Right hindlimb (tissue), 1 donor: ENCODE data around the gene SHROOM1.
"Not testable (repeated sequence)": the region's sequence is repeated elsewhere in the genome, so short reads cannot be mapped to it uniquely, and the experiment has no call there.

Experiments used
- DNase-seq: peaks from one replicate; pipeline ENCODE4 v3.0.0-alpha.2; 2018

SHROOM1 gene

DNA sequence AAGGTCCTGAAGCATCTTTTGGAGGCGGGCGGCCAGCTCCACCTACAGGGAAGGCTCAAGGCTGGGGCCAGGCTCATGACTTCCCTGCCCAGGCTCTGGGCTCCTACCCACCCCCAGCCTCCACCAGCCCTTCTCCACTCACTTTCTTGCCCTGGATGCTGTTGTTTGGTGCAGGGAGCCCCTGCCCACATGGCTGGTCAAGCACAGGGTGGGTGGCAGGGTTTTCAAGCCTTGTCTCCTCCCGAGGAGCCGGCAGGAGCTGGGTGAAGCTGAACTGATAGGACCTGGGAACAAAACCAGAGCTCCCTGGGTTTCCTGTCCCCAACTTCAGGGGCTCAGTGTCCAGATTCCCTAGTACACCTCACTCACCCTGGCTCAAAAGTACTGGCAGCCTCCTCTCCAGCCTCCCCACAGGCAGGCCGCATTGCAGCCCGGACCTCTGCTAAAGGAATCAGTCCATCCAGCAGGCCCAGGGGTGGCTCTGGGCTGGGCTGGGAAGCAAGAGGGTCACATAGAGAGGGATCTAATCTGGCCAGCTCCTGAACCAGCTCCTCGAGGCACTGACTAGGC is 6.9 kb downstream of the SHROOM1 start:
- no peak for DNase-seq

DNA sequence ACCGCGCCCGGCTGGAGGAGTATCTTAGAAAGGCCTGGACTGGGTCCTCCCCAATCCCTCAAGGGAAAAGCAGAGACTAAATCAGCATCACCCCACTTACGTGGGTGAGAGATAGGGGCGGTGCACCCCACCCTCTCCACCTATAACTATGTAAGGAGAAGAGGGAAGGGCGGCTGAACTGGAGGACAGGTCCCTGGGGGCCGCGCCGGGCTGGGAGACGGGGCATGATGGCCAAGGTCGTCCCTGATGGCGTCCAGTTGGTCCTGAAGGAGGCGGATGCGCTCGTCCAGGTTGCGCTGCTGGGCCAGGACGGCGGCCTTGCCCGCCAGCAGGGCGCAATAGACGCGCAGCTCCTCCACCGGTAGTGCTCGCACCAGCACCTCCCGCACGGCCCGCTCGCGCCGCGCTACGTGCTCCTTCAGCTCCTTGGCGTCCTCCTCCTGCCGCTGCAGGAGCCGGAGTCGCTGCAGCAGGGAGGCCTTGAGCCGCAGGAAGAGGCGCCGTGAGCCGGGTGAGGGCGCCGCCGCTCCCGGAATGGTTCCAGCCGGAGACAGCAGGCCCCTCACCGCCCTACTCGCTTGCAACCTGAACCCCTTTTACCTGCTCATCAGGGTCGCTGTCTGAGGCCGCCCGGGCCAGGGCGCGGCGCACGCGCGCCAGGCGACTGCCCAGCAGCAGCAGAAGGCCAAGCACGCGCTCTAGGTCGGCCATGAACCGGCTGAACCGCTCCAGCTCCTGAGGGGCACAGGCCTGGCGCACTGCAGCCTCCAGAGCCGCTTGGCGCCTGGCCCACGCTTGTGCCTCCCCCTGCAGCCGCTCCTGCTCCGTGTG is 7.6 kb downstream of the SHROOM1 start:
- DNase-seq: peak; percentile 65

GRCh38 chr5:132821791-132822190 is 8.7 kb downstream of the SHROOM1 start:
- DNase-seq: no peak

DNA sequence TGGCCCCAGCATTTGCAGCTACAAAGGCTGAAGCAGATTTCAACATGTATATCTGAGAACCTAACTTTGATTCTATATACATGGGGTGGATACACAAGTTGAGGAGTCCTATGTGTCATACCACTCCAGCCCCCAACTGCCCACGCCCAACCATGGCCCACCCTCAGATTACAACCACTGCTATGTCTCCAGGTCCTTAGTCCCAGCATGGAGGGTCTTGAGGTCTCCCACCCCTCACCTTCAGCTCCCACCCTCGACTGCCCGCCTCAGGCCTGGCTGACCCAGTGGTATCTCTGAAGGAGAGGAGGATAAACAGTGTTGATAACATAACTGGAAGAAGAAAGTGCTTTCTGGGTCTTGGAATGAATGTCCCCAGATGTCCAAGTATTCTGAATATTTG is 9.1 kb downstream of the SHROOM1 start:
- no peak for DNase-seq

DNA sequence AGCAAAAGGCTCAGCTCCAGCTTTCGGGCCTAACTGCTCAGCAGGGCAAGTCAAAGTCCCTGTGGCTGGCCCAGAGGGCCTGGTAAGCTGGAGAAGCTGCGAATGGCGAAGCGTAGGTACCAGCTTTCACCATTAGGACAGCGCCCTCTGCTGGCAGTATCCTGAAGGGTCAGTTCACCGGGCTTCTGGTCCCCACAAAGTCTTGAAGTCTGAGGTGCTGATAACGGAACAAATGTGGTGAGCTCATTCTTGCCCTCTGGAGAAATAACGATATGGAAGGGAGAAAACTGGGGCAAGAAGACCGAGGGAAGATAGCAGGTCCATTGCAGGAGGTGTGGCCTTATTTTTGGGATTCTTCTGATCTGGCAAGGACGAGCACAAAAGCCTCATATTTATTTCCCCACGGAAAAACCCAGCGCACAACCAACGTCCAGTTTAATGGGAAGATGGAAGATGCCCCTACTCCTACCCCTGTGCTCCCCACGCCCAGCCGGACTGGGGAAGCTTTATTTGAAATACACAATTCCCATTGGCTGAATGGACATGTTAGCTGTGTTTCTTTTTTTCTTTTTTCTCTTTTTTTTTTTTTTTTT is 10.2 kb downstream of the SHROOM1 start:
- peak; percentile 79 for DNase-seq

DNA sequence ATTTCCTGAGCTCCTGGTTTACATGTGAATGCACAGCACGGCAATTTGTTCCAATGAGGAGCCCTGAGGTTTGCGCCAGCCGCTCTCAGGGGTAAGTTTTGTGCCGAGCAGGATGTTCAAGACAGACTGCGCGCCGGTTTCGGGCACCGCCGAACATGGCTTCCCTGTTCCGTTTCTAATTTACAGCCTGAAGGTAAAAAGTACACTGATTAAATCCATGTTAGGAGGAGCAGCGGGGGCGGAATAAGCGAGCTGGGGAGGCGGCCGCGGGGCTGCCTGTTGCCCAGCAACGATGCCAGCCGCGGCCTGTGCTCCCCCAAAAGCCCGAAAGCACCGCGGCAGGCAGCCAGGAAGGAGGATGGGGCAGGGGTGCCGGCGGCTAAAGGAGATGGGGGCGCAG is 11.0 kb downstream of the SHROOM1 start:
- DNase-seq: no peak

DNA sequence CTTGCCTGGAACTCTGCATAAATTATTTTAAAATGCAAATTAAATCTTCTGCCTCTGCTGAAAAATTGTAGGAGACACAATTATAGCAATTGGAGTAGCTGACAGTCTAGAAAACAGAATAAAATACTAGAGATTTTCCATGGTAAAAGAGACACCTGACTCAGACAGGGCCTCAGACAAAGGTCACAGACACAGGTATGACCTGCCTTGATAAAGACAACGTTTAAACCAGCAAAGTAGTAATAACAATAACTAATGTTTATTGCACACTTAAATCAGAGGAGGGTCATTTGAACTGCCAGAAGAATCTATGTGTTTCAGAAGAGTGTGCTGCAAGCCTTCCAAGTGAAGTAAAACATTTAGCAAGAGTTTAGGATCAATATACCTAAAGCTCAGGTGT is 13.4 kb downstream of the SHROOM1 start:
- no peak for DNase-seq

- DNase-seq: no peak
Observed at GRCh38 chr5:132816554-132816953, 13.9 kb downstream of the SHROOM1 start.

DNA sequence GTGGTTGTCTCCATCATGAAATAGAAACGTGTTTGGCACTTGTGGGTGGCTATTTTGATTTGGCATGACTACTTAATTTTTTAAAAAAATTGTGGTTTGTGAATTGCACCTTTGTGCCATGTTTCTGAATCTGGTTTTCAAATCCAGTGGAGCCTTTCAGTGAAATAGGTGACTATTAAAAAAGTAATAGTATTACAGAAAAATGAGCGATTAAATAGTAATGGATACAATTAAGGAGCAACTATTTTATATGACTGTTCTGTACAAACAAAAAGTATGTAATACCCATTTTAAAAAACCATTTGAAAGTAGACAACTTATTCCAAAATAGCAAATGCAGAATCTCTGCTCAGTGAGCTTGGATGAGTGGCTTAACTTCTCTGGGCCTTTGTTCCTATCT is 14.4 kb downstream of the SHROOM1 start:
- DNase-seq: no peak

GRCh38 chr5:132815454-132815853 is 15.0 kb downstream of the SHROOM1 start:
- DNase-seq: no peak

- DNase-seq: no peak
Observed at GRCh38 chr5:132814503-132815294, 15.7 kb downstream of the SHROOM1 start.

DNA sequence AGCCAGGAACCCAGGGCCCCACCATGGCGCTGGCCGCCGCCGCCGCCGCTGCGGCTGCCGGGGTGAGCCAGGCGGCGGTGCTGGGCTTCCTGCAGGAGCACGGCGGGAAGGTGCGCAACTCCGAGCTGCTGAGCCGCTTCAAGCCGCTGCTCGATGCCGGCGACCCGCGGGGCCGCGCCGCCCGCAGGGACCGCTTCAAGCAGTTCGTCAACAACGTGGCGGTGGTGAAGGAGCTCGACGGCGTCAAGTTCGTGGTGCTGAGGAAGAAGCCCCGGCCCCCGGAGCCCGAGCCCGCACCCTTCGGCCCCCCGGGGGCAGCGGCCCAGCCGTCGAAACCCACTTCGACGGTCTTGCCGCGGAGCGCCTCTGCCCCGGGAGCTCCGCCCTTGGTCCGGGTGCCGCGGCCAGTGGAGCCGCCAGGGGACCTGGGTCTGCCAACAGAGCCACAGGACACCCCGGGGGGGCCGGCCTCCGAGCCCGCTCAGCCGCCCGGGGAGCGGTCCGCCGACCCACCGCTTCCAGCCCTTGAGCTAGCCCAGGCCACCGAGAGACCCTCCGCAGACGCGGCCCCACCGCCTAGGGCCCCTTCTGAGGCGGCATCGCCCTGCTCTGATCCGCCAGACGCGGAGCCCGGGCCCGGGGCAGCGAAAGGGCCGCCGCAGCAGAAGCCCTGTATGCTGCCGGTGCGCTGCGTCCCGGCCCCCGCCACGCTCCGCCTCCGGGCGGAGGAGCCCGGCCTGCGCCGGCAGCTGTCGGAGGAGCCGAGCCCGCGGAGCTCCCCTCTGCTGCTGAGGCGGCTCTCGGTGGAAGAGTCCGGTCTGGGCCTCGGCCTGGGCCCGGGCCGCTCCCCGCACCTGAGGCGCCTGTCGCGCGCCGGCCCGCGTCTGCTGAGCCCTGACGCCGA is 16.6 kb downstream of the SHROOM1 start:
- no peak for DNase-seq

- no peak for DNase-seq
Observed at GRCh38 chr5:132812781-132813598, 17.5 kb downstream of the SHROOM1 start, which contains the start of gene SOWAHA. Gene SOWAHA, plus strand, starts transcription at chr5:132813302. Its CDS starts 320 bp downstream, at chr5:132813622.

- DNase-seq: no peak
Observed at GRCh38 chr5:132812123-132812765, 18.2 kb downstream of the SHROOM1 start.

- DNase-seq: no peak
Observed at GRCh38 chr5:132810605-132811004, 19.8 kb downstream of the SHROOM1 start.

- DNase-seq: no peak
Observed at GRCh38 chr5:132808866-132809265, 21.6 kb downstream of the SHROOM1 start.

DNA sequence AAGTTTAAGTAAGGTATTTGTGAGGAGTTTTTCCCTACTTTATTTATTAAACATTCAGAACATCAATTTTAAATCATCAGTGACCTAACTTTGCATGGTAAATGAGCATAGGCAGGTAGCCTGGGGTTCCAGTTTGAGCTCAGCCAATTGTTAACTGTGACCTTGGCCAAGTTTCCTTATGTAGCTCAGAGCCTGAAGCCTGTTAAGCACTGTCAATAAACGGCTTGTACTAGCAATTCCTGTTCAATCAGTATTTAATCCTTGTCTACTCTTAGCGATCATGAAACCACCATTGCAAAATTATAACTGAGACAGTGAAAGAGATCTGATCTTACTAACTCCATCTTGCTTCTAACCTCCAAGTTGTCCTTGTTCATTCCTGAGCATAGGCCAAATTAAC is 22.0 kb downstream of the SHROOM1 start:
- DNase-seq: no peak

- DNase-seq: no peak
Observed at GRCh38 chr5:132807163-132807838, 23.1 kb downstream of the SHROOM1 start.

DNA sequence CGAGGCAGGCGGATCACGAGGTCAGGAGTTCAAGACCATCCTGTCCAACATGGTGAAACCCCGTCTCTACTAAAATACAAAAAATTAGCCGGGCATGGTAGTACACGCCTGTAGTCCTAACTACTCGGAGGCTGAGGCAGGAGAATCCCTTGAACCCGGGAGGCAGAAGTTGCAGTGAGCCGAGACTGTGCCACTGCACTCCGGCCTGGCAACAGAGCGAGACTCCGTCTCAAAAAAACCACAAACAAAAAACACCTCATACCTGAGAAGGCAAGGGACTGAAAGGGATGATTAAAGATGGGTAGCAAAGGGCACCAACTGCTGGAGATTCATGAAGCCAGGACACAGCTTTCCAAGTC is 23.7 kb downstream of the SHROOM1 start:
- not testable (repeated sequence) for DNase-seq

GRCh38 chr5:132805872-132806271 is 24.6 kb downstream of the SHROOM1 start:
- DNase-seq: not testable (repeated sequence)
